ENCODE data around the gene ANAPC2. TPM values are rescaled to one million over a fixed set of nuclear protein-coding genes. Genes with fewer than 3 reads are reported as not detected.

The ANAPC2 gene
- total RNA-seq, 1 experiment from 2014 or later: 95.4 TPM

DNA sequence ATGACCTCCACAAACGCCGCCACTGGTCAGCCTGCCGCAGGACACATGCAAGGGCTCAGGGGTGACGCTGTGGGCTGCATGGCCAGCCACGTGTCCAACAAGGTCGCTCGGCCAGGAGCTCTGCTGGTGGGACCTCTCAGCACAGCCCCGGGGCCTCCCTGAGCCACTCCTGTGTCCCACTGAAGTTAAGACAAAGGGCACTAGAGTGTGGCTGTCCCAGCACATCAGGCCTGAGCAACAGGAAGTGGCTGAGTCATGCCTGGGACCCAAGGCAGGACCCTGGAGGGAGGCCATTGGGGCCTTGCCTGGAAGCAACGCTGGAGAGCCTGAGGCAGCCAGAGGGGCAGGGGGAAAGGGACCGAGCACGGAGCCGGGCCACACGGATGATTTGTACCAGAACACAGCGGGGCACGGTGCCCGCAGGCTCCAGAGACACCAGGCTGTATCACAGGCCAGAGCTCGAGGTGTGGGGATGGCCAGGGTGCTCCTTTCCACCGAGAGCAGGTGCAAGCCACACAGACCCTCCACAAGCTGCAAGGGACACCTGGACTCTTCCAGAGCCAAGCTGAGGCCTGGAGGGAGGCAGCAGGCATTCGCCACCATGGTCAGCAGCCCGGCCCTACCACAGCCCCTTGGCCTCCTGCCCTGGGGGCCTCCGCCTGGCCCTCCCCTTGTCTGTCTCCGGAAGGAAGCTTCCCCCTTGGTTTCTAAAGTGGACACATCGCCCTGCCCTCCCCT is 10.0 kb downstream of the ANAPC2 start:
- no peak overlapping the region for H3K4me3 ChIP-seq
- no peaks in the 10 kb centered on the region for H3K9me3 ChIP-seq (ENCODE audit: insufficient read depth, low read depth)
- no TSS peak for BruUV-seq (replicated peaks)
- intact Hi-C loops (cut with micrococcal nuclease; ENCODE audit: unreplicated experiment): no loop called here
- H3K4me2 ChIP-seq: no peak overlapping the region
- H4K20me1 ChIP-seq (ENCODE audit: insufficient read depth): no peaks in the 10 kb centered on the region
- ChIA-PET CTCF (no interaction called here), POLR2A (ENCODE audit: unreplicated experiment) (interaction anchor here (0.6 kb wide), 1 partner anchor 8 kb away, joined by 3 read pairs; no protein-coding TSS in a partner anchor)
- H2AFZ ChIP-seq: no peak overlapping the region
- H3F3A ChIP-seq (ENCODE audit: insufficient read depth, low read depth): peaks cover 18% of the 10 kb centered on the region; the same call in 1 of the 2 replicates
- no peaks in the 10 kb centered on the region for H3K27me3 ChIP-seq (ENCODE audit: insufficient read depth, low read depth)
- no peaks in the 10 kb centered on the region for H3K79me2 ChIP-seq (ENCODE audit: low read depth)
- TF ChIP-seq, protein P1, sequence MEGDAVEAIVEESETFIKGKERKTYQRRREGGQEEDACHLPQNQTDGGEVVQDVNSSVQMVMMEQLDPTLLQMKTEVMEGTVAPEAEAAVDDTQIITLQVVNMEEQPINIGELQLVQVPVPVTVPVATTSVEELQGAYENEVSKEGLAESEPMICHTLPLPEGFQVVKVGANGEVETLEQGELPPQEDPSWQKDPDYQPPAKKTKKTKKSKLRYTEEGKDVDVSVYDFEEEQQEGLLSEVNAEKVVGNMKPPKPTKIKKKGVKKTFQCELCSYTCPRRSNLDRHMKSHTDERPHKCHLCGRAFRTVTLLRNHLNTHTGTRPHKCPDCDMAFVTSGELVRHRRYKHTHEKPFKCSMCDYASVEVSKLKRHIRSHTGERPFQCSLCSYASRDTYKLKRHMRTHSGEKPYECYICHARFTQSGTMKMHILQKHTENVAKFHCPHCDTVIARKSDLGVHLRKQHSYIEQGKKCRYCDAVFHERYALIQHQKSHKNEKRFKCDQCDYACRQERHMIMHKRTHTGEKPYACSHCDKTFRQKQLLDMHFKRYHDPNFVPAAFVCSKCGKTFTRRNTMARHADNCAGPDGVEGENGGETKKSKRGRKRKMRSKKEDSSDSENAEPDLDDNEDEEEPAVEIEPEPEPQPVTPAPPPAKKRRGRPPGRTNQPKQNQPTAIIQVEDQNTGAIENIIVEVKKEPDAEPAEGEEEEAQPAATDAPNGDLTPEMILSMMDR (conservative IDR thresholded peaks at IDR 0.05): no peak
- TF ChIP-seq EZH2 (IDR thresholded peaks at IDR 0.05; ENCODE audit: low read depth): no peak
- H3K9me2 ChIP-seq (ENCODE audit: insufficient read depth): no peaks in the 10 kb centered on the region
- H3K36me3 ChIP-seq (ENCODE audit: low read depth): no peaks in the 10 kb centered on the region
- no peak overlapping the region for H3K27ac ChIP-seq
- peak in 1 of 2 experiments; percentile 35 for DNase-seq
- peaks cover 4% of the 10 kb centered on the region; the same call in 1 of the 2 replicates for H3K4me1 ChIP-seq (replicated peaks; ENCODE audit: insufficient read depth)

DNA sequence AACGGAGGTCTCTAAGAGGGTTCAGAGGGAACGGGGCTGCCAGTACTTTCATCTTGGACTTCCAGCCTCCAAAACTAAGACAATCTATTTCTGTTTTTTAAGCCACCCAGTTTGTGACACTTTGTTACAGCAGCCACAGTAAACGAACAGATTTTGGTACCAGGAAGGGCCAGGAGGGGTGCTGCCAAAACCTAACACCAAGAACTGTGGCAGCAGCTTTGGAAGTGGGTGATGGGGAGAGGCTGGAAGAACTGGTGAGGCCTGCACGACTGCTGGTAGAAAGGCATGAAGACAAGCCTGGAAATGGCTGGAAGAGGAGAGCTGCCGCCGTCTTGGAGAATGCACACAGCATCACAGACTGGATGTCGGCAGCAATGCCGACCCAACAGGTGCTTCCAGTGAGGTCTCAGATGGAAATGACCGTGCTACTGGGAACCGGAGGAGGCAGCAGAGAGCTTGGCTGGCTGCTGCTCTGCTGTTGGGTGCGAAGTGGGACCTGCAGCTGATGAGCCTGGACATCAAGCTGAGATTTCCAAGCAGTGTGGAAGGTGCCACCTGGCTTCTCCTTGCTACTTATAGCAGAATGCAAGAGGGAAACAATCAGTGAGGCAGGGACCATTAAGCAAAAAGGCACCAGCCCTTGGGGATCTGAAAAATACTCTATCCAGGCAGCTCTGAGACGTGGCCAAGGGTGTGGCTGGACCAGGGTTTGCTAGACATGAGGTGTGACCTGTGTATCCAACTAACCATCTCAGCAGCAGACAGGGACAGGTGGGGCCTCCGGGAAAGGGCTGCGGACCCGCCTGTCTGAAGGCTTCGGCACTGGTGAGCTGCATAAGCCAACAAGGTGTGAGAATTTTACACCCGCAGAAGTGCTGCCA is 11.8 kb downstream of the ANAPC2 start:
- no peaks in the 10 kb centered on the region for H3K79me2 ChIP-seq (ENCODE audit: low read depth)
- no peak overlapping the region for H2AFZ ChIP-seq
- no peaks in the 10 kb centered on the region for H3K9me2 ChIP-seq (ENCODE audit: insufficient read depth)
- peaks cover 13% of the 10 kb centered on the region; the same call in 1 of the 2 replicates for H3K4me1 ChIP-seq (replicated peaks; ENCODE audit: insufficient read depth)
- ChIA-PET POLR2A (ENCODE audit: unreplicated experiment) (no interaction called here), CTCF (no interaction called here)
- intact Hi-C loops (cut with micrococcal nuclease; ENCODE audit: unreplicated experiment): no loop called here
- H3K9me3 ChIP-seq (ENCODE audit: insufficient read depth, low read depth): no peaks in the 10 kb centered on the region
- no peak overlapping the region for H3K27ac ChIP-seq
- no peaks in the 10 kb centered on the region for H4K20me1 ChIP-seq (ENCODE audit: insufficient read depth)
- DNase-seq: no peak
- H3K36me3 ChIP-seq (ENCODE audit: low read depth): no peaks in the 10 kb centered on the region
- no TSS peak for BruUV-seq (replicated peaks)
- H3F3A ChIP-seq (ENCODE audit: insufficient read depth, low read depth): peaks cover 21% of the 10 kb centered on the region; the same call in 1 of the 2 replicates
- TF ChIP-seq, protein P1 (conservative IDR thresholded peaks at IDR 0.05): peak; percentile 26; the same call in 1 of the 2 replicates
- TF ChIP-seq EZH2 (IDR thresholded peaks at IDR 0.05; ENCODE audit: low read depth): no peak
- H3K4me3 ChIP-seq: no peak overlapping the region
- no peaks in the 10 kb centered on the region for H3K27me3 ChIP-seq (ENCODE audit: insufficient read depth, low read depth)
- no peak overlapping the region for H3K4me2 ChIP-seq

DNA sequence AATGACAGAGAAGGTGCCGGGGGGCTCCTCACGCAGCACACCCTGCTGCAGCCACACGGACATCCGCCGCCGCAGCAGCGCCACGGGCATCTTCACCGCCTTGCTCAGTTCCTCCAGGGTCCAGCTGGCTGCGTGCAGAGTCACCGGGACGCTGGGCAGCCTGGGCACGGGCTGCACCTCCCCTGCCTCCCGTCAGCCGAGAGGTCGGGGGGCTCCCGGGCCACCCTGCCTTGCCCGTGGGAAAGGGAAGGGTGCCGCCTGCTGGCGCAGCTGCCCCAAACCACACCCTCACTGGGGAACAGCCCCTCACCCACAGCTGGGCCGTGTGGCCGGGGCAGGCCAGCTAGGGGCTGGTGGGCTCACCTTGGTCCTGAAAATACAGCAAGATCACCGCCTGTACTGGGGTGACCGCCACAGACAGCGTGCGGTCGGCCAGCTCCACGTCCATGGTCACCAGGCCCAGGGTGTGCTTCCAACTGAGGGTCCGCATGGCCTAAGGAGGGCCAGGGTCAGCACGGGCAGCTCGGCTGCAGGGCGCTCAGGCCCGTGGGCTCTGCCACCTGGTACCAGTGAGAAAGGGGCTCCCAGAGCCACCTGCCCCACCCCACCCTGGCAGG is 12.9 kb downstream of the ANAPC2 start:
- Histone ChIP-seq H4K20me1 (ENCODE audit: insufficient read depth) (no peaks in the 10 kb centered on the region), H3K4me1 (replicated peaks; ENCODE audit: insufficient read depth) (peaks cover 13% of the 10 kb centered on the region; the same call in 1 of the 2 replicates), H3F3A (ENCODE audit: insufficient read depth, low read depth) (peaks cover 21% of the 10 kb centered on the region; the same call in 1 of the 2 replicates), H3K36me3 (ENCODE audit: low read depth) (no peaks in the 10 kb centered on the region), H3K9me3 (ENCODE audit: insufficient read depth, low read depth) (no peaks in the 10 kb centered on the region), H3K27ac (no peak overlapping the region), H3K79me2 (ENCODE audit: low read depth) (no peaks in the 10 kb centered on the region), H3K9me2 (ENCODE audit: insufficient read depth) (no peaks in the 10 kb centered on the region), H2AFZ (no peak overlapping the region), H3K4me3 (no peak overlapping the region), H3K4me2 (no peak overlapping the region), H3K27me3 (ENCODE audit: insufficient read depth, low read depth) (no peaks in the 10 kb centered on the region)
- CTCF ChIA-PET: no interaction called here
- BruUV-seq (replicated peaks): no TSS peak
- intact Hi-C loops (cut with micrococcal nuclease; ENCODE audit: unreplicated experiment): no loop called here
- TF ChIP-seq EZH2 (IDR thresholded peaks at IDR 0.05; ENCODE audit: low read depth): no peak
- TF ChIP-seq, protein P1 (conservative IDR thresholded peaks at IDR 0.05): no peak
- POLR2A ChIA-PET (ENCODE audit: unreplicated experiment): no interaction called here
- no peak for DNase-seq

Measured in PC-9 (cell line).